Astrocyte (in vitro differentiated cells and primary cell): ENCODE results near the gene HSPA9. TPM values are rescaled to one million over a fixed set of nuclear protein-coding genes. Genes with fewer than 3 reads are reported as not detected.

Experiments
- DNase-seq: peaks from one replicate; pipeline ENCODE4 v3.0.0-alpha.2; 2010; ENCODE audit warnings: low read depth
- FAIRE-seq: peaks from 2 replicates; lab custom pipeline; 2011; peaks lifted over from hg19 to GRCh38; lab: Jason Lieb, UNC
- H2AFZ ChIP-seq: 2 replicates; pipeline ENCODE4 v1.6.0; 2012; ENCODE audit warnings: low read depth, low read length, inconsistent platforms
- H3K27ac ChIP-seq: 2 replicates; pipeline ENCODE4 v1.5.1; 2011; ENCODE audit warnings: low read depth, low read length, inconsistent platforms
- H3K27me3 ChIP-seq: 2 replicates; pipeline ENCODE4 v1.6.0; 2011; ENCODE audit warnings: low read length, inconsistent platforms; ENCODE audit not compliant: insufficient read depth
- H3K36me3 ChIP-seq: 2 replicates; pipeline ENCODE4 v1.5.1; 2011; ENCODE audit warnings: low read length, inconsistent platforms; ENCODE audit not compliant: insufficient read depth
- H3K4me1 ChIP-seq: 2 replicates; pipeline ENCODE4 v1.5.1; 2011; ENCODE audit warnings: low read length, inconsistent platforms; ENCODE audit not compliant: insufficient read depth
- H3K4me2 ChIP-seq: 2 replicates; pipeline ENCODE4 v1.6.0; 2012; ENCODE audit warnings: low read length, inconsistent platforms
- H3K4me3 ChIP-seq: 2 replicates; pipeline ENCODE4 v1.5.1; 2011; ENCODE audit warnings: low read depth, mild to moderate bottlenecking, low read length, inconsistent platforms; ENCODE audit not compliant: insufficient read depth
- H3K79me2 ChIP-seq: 2 replicates; pipeline ENCODE4 v1.6.0; 2012; ENCODE audit warnings: mild to moderate bottlenecking, low read length, inconsistent platforms; ENCODE audit not compliant: insufficient read depth
- H3K9ac ChIP-seq: 2 replicates; pipeline ENCODE4 v1.6.0; 2012; ENCODE audit warnings: mild to moderate bottlenecking, low read length, inconsistent platforms
- H3K9me3 ChIP-seq: 2 replicates; pipeline ENCODE4 v1.5.1; 2012; ENCODE audit warnings: low read depth, mild to moderate bottlenecking, low read length, inconsistent platforms; ENCODE audit not compliant: insufficient read depth
- H4K20me1 ChIP-seq: 2 replicates; pipeline ENCODE4 v1.6.0; 2012; ENCODE audit warnings: low read length, inconsistent platforms; ENCODE audit not compliant: insufficient read depth
- H3K27ac Mint-ChIP-seq: one replicate; pipeline ENCODE4 v1.8.0; 2021; ENCODE audit warnings: mild to moderate bottlenecking, mixed read lengths; ENCODE audit not compliant: unreplicated experiment
- H3K27me3 Mint-ChIP-seq: one replicate; pipeline ENCODE4 v1.8.0; 2021; ENCODE audit warnings: low read depth, mixed read lengths; ENCODE audit not compliant: unreplicated experiment
- H3K36me3 Mint-ChIP-seq: one replicate; pipeline ENCODE4 v1.8.0; 2021; ENCODE audit warnings: low read depth, mixed read lengths; ENCODE audit not compliant: unreplicated experiment
- H3K4me1 Mint-ChIP-seq: one replicate; pipeline ENCODE4 v1.8.0; 2021; ENCODE audit warnings: low read depth, mixed read lengths; ENCODE audit not compliant: unreplicated experiment
- H3K4me3 Mint-ChIP-seq: one replicate; pipeline ENCODE4 v1.8.0; 2021; ENCODE audit warnings: mild to moderate bottlenecking, moderate library complexity, mixed read lengths; ENCODE audit not compliant: unreplicated experiment
- H3K9me3 Mint-ChIP-seq: one replicate; pipeline ENCODE4 v1.8.0; 2021; ENCODE audit warnings: mild to moderate bottlenecking, mixed read lengths; ENCODE audit not compliant: unreplicated experiment
- CTCF ChIP-seq: IDR thresholded peaks from 2 replicates; pipeline ENCODE4 v1.5.1; 2011; ENCODE audit warnings: low read depth, mild to moderate bottlenecking, inconsistent platforms, low read length, moderate library complexity; ENCODE audit not compliant: insufficient read depth
- EZH2 ChIP-seq: IDR thresholded peaks from 2 replicates; pipeline ENCODE4 v1.6.1; 2012; ENCODE audit warnings: mild to moderate bottlenecking, low read length, inconsistent platforms; ENCODE audit not compliant: insufficient read depth
- total RNA-seq: library from RNA; stranded (reverse); gene quantifications from 2 replicates; pipeline ENCODE4 v1.2.1, GENCODE V29; 2021

The HSPA9 gene
- total RNA-seq, 1 donor from 2014 or later: 266 TPM

- no peaks in the 10 kb centered on the region for H3K9me3 Mint-ChIP-seq
- Histone ChIP-seq H3K9ac (no peak overlapping the region), H3K4me1 (peaks cover 14% of the 10 kb centered on the region), H3K4me3 (no peak overlapping the region), H3K79me2 (peaks cover 92% of the 10 kb centered on the region), H3K4me2 (no peak overlapping the region), H3K36me3 (peaks cover 7% of the 10 kb centered on the region), H4K20me1 (peaks cover 68% of the 10 kb centered on the region), H3K27ac (no peak overlapping the region), H3K27me3 (no peaks in the 10 kb centered on the region), H3K9me3 (no peaks in the 10 kb centered on the region), H2AFZ (no peak overlapping the region)
- peaks cover 1% of the 10 kb centered on the region for H3K36me3 Mint-ChIP-seq
- FAIRE-seq: no peak
- no peak overlapping the region for H3K27ac Mint-ChIP-seq
- peaks cover 32% of the 10 kb centered on the region for H3K4me1 Mint-ChIP-seq
- no peaks in the 10 kb centered on the region for H3K27me3 Mint-ChIP-seq
- H3K4me3 Mint-ChIP-seq: no peak overlapping the region
- TF ChIP-seq CTCF: no peak
- TF ChIP-seq EZH2: no peak
- DNase-seq: no peak
Measured at GRCh38 chr5:138539791-138540190, 35.4 kb downstream of the HSPA9 start.

- Mint-ChIP-seq H3K4me3 (peak overlapping the region; percentile 64), H3K9me3 (no peaks in the 10 kb centered on the region), H3K4me1 (peaks cover 30% of the 10 kb centered on the region), H3K27ac (no peak overlapping the region), H3K27me3 (no peaks in the 10 kb centered on the region), H3K36me3 (peaks cover 1% of the 10 kb centered on the region)
- Histone ChIP-seq H4K20me1 (peaks cover 75% of the 10 kb centered on the region), H3K79me2 (peaks cover 92% of the 10 kb centered on the region), H3K9ac (no peak overlapping the region), H3K4me2 (peak overlapping the region; percentile 19), H3K4me3 (no peak overlapping the region), H3K4me1 (peaks cover 7% of the 10 kb centered on the region), H3K36me3 (peaks cover 7% of the 10 kb centered on the region), H3K27me3 (no peaks in the 10 kb centered on the region), H3K9me3 (no peaks in the 10 kb centered on the region), H3K27ac (no peak overlapping the region), H2AFZ (no peak overlapping the region)
- TF ChIP-seq CTCF (no peak), EZH2 (no peak)
- DNase-seq (no peak), FAIRE-seq (no peak)
Measured at GRCh38 chr5:138538943-138539627, 36.1 kb downstream of the HSPA9 start.

GRCh38 chr5:138536665-138537315 is 38.4 kb downstream of the HSPA9 start:
- Histone ChIP-seq H3K4me1 (peaks cover 7% of the 10 kb centered on the region), H3K9me3 (no peaks in the 10 kb centered on the region), H3K4me3 (no peak overlapping the region), H3K27ac (no peak overlapping the region), H3K36me3 (peaks cover 18% of the 10 kb centered on the region), H2AFZ (no peak overlapping the region), H3K9ac (no peak overlapping the region), H3K27me3 (no peaks in the 10 kb centered on the region), H3K4me2 (no peak overlapping the region), H4K20me1 (peaks cover 91% of the 10 kb centered on the region), H3K79me2 (peaks cover 95% of the 10 kb centered on the region)
- Mint-ChIP-seq H3K27ac (no peak overlapping the region), H3K4me3 (peak overlapping the region; percentile 7), H3K27me3 (no peaks in the 10 kb centered on the region), H3K9me3 (no peaks in the 10 kb centered on the region), H3K4me1 (peaks cover 32% of the 10 kb centered on the region), H3K36me3 (peaks cover 10% of the 10 kb centered on the region)
- FAIRE-seq (no peak), DNase-seq (no peak)
- no peak for TF ChIP-seq EZH2
- peak; percentile 30 for TF ChIP-seq CTCF
